Adrenal gland (tissue), 12 donors: ENCODE data around the gene TNFSF9. TPM values are rescaled to one million over a fixed set of nuclear protein-coding genes. Genes with fewer than 3 reads are reported as not detected.

Experiments
- DNase-seq, 7 donors: peaks; one replicate each; pipeline ENCODE4 v3.0.0-alpha.2; 2019 to 2020
- H3K27ac ChIP-seq, 5 donors: fragments of 200-600 bp; sonication (generic) in 4 of 5; 1 replicate in 3 of 5; 2 replicates in 2 of 5; pipeline versions ENCODE4 v1.5.1 to v1.8.0; 2016 to 2020; ENCODE audit warnings: mild to moderate bottlenecking in 1 of 5
- H3K27me3 ChIP-seq: fragments of 200-600 bp; 2 replicates; pipeline ENCODE4 v1.8.0; 2021
- H3K36me3 ChIP-seq, 2 donors: fragments of 200-600 bp; replicated peaks in 1 of 2; 1 replicate in 1 of 2; 2 replicates in 1 of 2; pipeline versions ENCODE4 v1.5.1 to v1.8.0; 2018 to 2022
- H3K4me1 ChIP-seq, 2 donors: fragments of 200-600 bp; replicated peaks in 1 of 2; 1 replicate in 1 of 2; 2 replicates in 1 of 2; pipeline versions ENCODE4 v1.5.1 to v1.8.0; 2018 to 2021
- H3K4me3 ChIP-seq, 4 donors: fragments of 200-600 bp; sonication (generic) in 3 of 4; one replicate each; pipeline ENCODE4 v1.5.1; 2016 to 2018
- H3K9me3 ChIP-seq, 3 donors: fragments of 200-600 bp; sonication (generic) in 1 of 3; replicated peaks in 1 of 3; 1 replicate in 2 of 3; 2 replicates in 1 of 3; pipeline versions ENCODE4 v1.5.1 to v1.8.0; 2016 to 2021
- CTCF ChIP-seq, 6 experiments: fragments of 450-650 bp in 4 of 6; fragments of 200-600 bp in 2 of 6; sonication (generic) in 1 of 6; IDR thresholded peaks; 1 replicate in 5 of 6; 2 replicates in 1 of 6; pipeline versions ENCODE4 v1.5.1 to v1.8.0; 2016 to 2021; ENCODE audit warnings: antibody characterized with exemption in 6 of 6, mild to moderate bottlenecking in 2 of 6, moderate library complexity in 1 of 6
- POLR2A ChIP-seq, 2 donors: fragments of 450-650 bp; IDR thresholded peaks; one replicate each; pipeline ENCODE4 v1.6.1; 2017; ENCODE audit warnings: antibody characterized with exemption in 2 of 2, mild to moderate bottlenecking in 2 of 2, moderate library complexity in 1 of 2
- WGBS, 4 donors: extraction: QIAGEN DNeasy Blood & Tissue Kit in 2 of 4; methylation state at CpG; one replicate each; pipeline versions ENCODE4 v1.1.5 to v1.1.7; 2013 to 2017; 5-methylcytosine and 5-hydroxymethylcytosine counted together
- intact Hi-C, 2 donors: fragments of 100-400 bp; cut with DNase I; formaldehyde crosslinking; loops; one replicate each; pipeline versions ENCODE4 v1.14.1 to v1.15.0; 2022 to 2023
- polyA plus RNA-seq, 3 donors: library from polyadenylated mRNA; stranded (reverse); fragments of 200-250 nt in 2 of 3; fragments of 350-450 nt in 1 of 3; fragmentation: Illumina TruSeq in 1 of 3; extraction: RNeasy Lipid Tissue Mini Kit (QIAGEN cat#74804) in 1 of 3; gene quantifications; one replicate each; pipeline ENCODE4 v1.2.3, GENCODE V29; 2013 to 2014
- total RNA-seq, 9 donors: library from RNA; depleted of rRNA in 4 of 9; stranded (reverse); fragments of >200 nt in 4 of 9; fragments of 120-200 nt in 1 of 9; fragmentation: NEBNext Ultra II Directional in 1 of 9; extraction: Animal tissue kit (Norgen Biotek cat#: 25700) in 1 of 9; gene quantifications; one replicate each; pipeline versions ENCODE4 v1.1.0 to v1.2.4, GENCODE V29; 2013 to 2023
- donor health status: healthy with polysubstance abuse.
- donor health status: Bipolar disorder and iron deficiency.
- donor health status: DM: yes; HTN: yes; CAD: no.
- donor health status: DM: no; HTN: no; CAD: no.
- donor health status: DM: no; HTN: no; CAD: no.
- donor health status: DM: yes; HTN: yes; CAD: no.

The TNFSF9 gene
- total and polyA plus RNA-seq, 12 donors: 0.16 to 1.6 (median 0.58) TPM; not detected in 1

- WGBS, 4 donors: 47 to 56% (median 51%) methylated on average over 3 of the region's 3 CpGs
These were observed 2.1 kb downstream of the TNFSF9 start for GRCh38 chr19:6533000-6533328.

GRCh38 chr19:6533746-6534418 lies 3.1 kb downstream of the TNFSF9 start:
- intact Hi-C loops: no loop called here

More at GRCh38 chr19:6533000-6533328, 2.1 kb downstream of the TNFSF9 start:
- no peak for DNase-seq
- H3K4me1 ChIP-seq: peaks cover 11 to 15% of the 10 kb centered on the region in 2 donors
- H3K27me3 ChIP-seq: peaks cover 6% of the 10 kb centered on the region
- H3K9me3 ChIP-seq: no peaks in the 10 kb centered on the region
- TF ChIP-seq CTCF (IDR thresholded peaks at IDR 0.05) (no peak), POLR2A (IDR thresholded peaks at IDR 0.05) (no peak)
- intact Hi-C loops: no loop called here
- H3K4me3 ChIP-seq: no peak overlapping the region
- no peak overlapping the region for H3K27ac ChIP-seq
- no peaks in the 10 kb centered on the region for H3K36me3 ChIP-seq

GRCh38 chr19:6534451-6535093 lies 3.7 kb downstream of the TNFSF9 start:
- intact Hi-C loops: no loop called here

More at GRCh38 chr19:6533746-6534418, 3.1 kb downstream of the TNFSF9 start:
- 25 to 32% (median 27%) methylated on average over 11 of the region's 11 CpGs for WGBS, 4 donors
- Histone ChIP-seq H3K4me3 (no peak overlapping the region), H3K9me3 (no peaks in the 10 kb centered on the region), H3K27ac (no peak overlapping the region), H3K4me1 (peaks cover 11 to 15% of the 10 kb centered on the region in 2 donors), H3K36me3 (no peaks in the 10 kb centered on the region), H3K27me3 (peaks cover 6% of the 10 kb centered on the region)
- no peak for DNase-seq
- TF ChIP-seq POLR2A (IDR thresholded peaks at IDR 0.05): no peak
- no peak for TF ChIP-seq CTCF (IDR thresholded peaks at IDR 0.05)

More at GRCh38 chr19:6534451-6535093, 3.7 kb downstream of the TNFSF9 start:
- Histone ChIP-seq H3K9me3 (no peaks in the 10 kb centered on the region), H3K4me3 (no peak overlapping the region), H3K36me3 (no peaks in the 10 kb centered on the region), H3K27ac (no peak overlapping the region), H3K27me3 (peaks cover 6% of the 10 kb centered on the region), H3K4me1 (peaks cover 11 to 15% of the 10 kb centered on the region in 2 donors)
- 55 to 65% (median 58%) methylated on average over 21 to 40 of the region's 40 CpGs for WGBS, 4 donors
- TF ChIP-seq CTCF (IDR thresholded peaks at IDR 0.05) (no peak), POLR2A (IDR thresholded peaks at IDR 0.05) (no peak)
- DNase-seq: no peak
